ENCODE data around the gene TBRG4. TPM values are rescaled to one million over a fixed set of nuclear protein-coding genes. Genes with fewer than 3 reads are reported as not detected.

The TBRG4 gene
- total and polyA plus RNA-seq, 3 donors from 2014 or later, result 75.7 to 82.8 (median 82.7) TPM

- Histone ChIP-seq H3K27me3 (no peaks in the 10 kb centered on the region), H3K4me3 (no peak overlapping the region), H3K27ac (no peak overlapping the region), H3K9me3 (no peaks in the 10 kb centered on the region), H3K4me1 (no peaks in the 10 kb centered on the region), H3K36me3 (ENCODE audit: low read depth, missing control alignments) (no peaks in the 10 kb centered on the region)
- TF ChIP-seq CTCF (IDR thresholded peaks at IDR 0.05) (no peak), POLR2A (IDR thresholded peaks at IDR 0.05) (no peak)
- intact Hi-C loops (cut with DNase I; ENCODE audit: low total_unique reads), result no loop called here
- 84 to 89% methylated on average over 5 of the region's 5 CpGs for WGBS, 2 donors
- DNase-seq, result no peak
Measured at GRCh38 chr7:45055016-45055415, 56.5 kb downstream of the TBRG4 start.

- Histone ChIP-seq H3K27me3 (no peaks in the 10 kb centered on the region), H3K9me3 (no peaks in the 10 kb centered on the region), H3K36me3 (ENCODE audit: low read depth, missing control alignments) (no peaks in the 10 kb centered on the region), H3K4me1 (no peaks in the 10 kb centered on the region), H3K4me3 (no peak overlapping the region), H3K27ac (no peak overlapping the region)
- TF ChIP-seq POLR2A (IDR thresholded peaks at IDR 0.05) (no peak), CTCF (IDR thresholded peaks at IDR 0.05) (no peak)
- DNase-seq, result no peak
- WGBS, 2 donors, result 90 to 98% methylated on average over 2 to 3 of the region's 3 CpGs
- intact Hi-C loops (cut with DNase I; ENCODE audit: low total_unique reads), result no loop called here
Measured at GRCh38 chr7:45054442-45054841, 57.1 kb downstream of the TBRG4 start.

- Histone ChIP-seq H3K9me3 (no peaks in the 10 kb centered on the region), H3K27me3 (no peaks in the 10 kb centered on the region), H3K27ac (no peak overlapping the region), H3K4me3 (no peak overlapping the region), H3K4me1 (no peaks in the 10 kb centered on the region), H3K36me3 (ENCODE audit: low read depth, missing control alignments) (no peaks in the 10 kb centered on the region)
- WGBS, 2 donors, result 97 to 99% methylated on average over 5 of the region's 5 CpGs
- TF ChIP-seq CTCF (IDR thresholded peaks at IDR 0.05), result no peak
- TF ChIP-seq POLR2A (IDR thresholded peaks at IDR 0.05), result no peak
- intact Hi-C loops (cut with DNase I; ENCODE audit: low total_unique reads), result no loop called here
- DNase-seq, result no peak
Measured at GRCh38 chr7:45053941-45054340, 57.6 kb downstream of the TBRG4 start.

- Histone ChIP-seq H3K36me3 (ENCODE audit: low read depth, missing control alignments) (no peaks in the 10 kb centered on the region), H3K4me3 (no peak overlapping the region), H3K4me1 (no peaks in the 10 kb centered on the region), H3K27me3 (no peaks in the 10 kb centered on the region), H3K27ac (no peak overlapping the region), H3K9me3 (no peaks in the 10 kb centered on the region)
- intact Hi-C loops (cut with DNase I; ENCODE audit: low total_unique reads), result no loop called here
- no peak for DNase-seq
- 78 to 88% methylated on average over 5 to 6 of the region's 6 CpGs for WGBS, 2 donors
- TF ChIP-seq CTCF (IDR thresholded peaks at IDR 0.05), result no peak
Measured at GRCh38 chr7:45053401-45053800, 58.1 kb downstream of the TBRG4 start.

- no peaks in the 10 kb centered on the region for H3K27me3 ChIP-seq
- intact Hi-C loops (cut with DNase I; ENCODE audit: low total_unique reads), result no loop called here
- no peaks in the 10 kb centered on the region for H3K9me3 ChIP-seq
- H3K4me3 ChIP-seq, result no peak overlapping the region
- no peaks in the 10 kb centered on the region for H3K36me3 ChIP-seq (ENCODE audit: low read depth, missing control alignments)
- DNase-seq, result no peak
- TF ChIP-seq CTCF (IDR thresholded peaks at IDR 0.05) (no peak), POLR2A (IDR thresholded peaks at IDR 0.05) (no peak)
- H3K4me1 ChIP-seq, result no peaks in the 10 kb centered on the region
- H3K27ac ChIP-seq, result no peak overlapping the region
- whole genome bisulfite sequencing, 2 donors, result 73 to 97% methylated on average over 3 of the region's 3 CpGs
Measured at GRCh38 chr7:45052011-45052410, 59.5 kb downstream of the TBRG4 start.
